Measurements from ENCODE around the gene CDK11A.
"Not testable (repeated sequence)": the region's sequence is repeated elsewhere in the genome, so short reads cannot be mapped to it uniquely, and the experiment has no call there.

The CDK11A gene

DNA sequence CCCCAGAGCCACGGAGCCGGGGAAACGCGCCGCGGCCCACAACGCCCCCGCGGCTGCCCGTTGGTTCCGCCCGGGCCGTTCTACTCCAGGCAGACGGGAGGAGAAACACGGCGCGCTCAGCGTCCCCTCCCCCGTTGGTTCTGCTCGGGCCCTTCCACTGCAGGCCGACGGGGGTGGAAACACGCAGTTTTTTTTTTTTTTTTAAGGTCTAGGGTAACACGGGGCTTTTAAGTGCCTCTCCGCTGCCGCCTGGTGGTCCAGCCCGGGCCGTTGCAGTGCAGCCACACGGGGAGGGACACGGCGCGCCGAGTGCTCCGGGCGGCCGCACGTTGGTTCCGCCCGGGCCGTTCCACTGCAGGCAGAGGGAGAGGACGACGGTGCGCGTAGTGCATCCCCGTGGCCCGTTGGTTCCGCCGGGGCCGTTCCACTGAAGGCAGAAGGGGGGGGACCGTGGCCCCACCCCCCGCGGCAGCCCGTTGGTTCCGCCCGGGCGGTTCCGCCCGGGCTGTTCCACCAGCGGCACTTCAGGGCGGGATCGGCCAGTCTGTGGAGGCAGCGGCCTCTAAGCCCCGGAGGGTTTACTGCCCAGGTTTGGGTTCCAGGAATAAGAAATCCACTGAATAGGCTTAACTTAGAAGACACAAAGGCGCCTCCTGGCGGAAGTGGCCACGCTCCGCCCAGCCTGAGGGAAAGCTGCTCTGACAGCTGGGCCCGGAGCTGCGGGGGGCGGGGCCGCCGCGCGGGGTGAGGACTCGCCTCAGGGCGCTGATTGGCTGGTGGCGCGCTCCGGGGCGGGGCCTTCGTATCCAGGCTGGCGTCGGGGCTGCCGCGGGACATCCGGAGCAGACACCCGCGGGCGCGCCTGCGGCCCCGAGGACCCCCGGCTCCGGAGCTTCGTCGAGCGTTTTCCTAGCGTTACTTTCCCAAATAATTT lies 31.2 kb downstream of the CDK11A start, which contains the start of gene SLC35E2B:
SLC35E2B (minus strand) TSS at position 82 of the 934 bp plus-strand sequence. CDS start 16,096 bp downstream, outside the sequence.
- H3K27me3 Mint-ChIP-seq; H3K4me1 Mint-ChIP-seq (ENCODE audit: low read depth); H3K9me3 Mint-ChIP-seq; intact Hi-C loops (cut with micrococcal nuclease): not testable (repeated sequence)
- H3K27ac Mint-ChIP-seq, result peak within 1 kb of the TSS; percentile 89
- peak within 1 kb of the TSS; percentile 79 for H3K4me3 Mint-ChIP-seq
- H3K36me3 Mint-ChIP-seq (ENCODE audit: low read depth), result peaks cover 19% of the 10 kb centered on the region

DNA sequence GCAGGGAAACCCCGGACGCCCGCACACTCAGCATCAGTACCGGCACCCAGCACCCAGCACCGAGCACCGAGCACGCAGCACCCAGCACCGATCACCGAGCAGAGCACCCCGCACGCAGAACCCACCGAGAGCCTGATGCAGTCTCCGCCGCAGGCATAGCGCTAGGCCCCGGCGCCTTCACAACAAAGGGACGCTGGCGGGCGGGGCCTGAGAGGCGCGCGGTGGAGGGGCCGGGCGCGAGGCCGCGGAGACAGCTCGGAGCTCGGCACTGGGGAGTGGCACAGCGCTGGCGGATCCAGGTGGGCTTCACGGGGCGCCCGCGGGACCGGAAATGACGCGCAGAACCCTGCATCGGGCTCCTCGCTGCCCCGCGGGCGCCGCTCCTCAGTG lies 31.8 kb downstream of the CDK11A start:
- peaks cover 24% of the 10 kb centered on the region for H3K36me3 Mint-ChIP-seq (ENCODE audit: low read depth)
- peaks cover 14% of the 10 kb centered on the region for H3K4me1 Mint-ChIP-seq (ENCODE audit: low read depth)
- H3K4me3 Mint-ChIP-seq, result peak overlapping the region; percentile 79
- peak overlapping the region; percentile 89 for H3K27ac Mint-ChIP-seq
- H3K27me3 Mint-ChIP-seq; intact Hi-C loops (cut with micrococcal nuclease); H3K9me3 Mint-ChIP-seq: not testable (repeated sequence)

DNA sequence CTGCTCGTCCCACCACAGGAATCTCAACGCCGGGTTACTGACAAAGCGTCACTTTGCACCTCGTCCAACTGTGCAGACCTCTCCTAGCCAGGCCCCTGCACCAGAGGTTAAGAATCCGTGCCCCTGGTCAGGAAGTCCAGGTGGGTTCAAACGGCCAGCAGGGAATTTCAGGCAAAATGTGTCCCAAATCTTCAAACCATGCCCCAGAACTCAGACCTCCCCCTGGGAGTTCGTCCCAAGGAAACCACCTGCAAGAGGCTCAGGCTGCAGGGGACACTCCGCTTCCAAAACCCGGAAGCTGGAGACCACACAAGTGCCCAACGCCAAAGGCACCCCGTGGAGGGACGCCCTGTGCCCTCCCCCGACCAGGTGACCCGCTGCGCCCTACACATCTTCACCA lies 32.7 kb downstream of the CDK11A start:
- intact Hi-C loops (cut with micrococcal nuclease); H3K27ac Mint-ChIP-seq; H3K27me3 Mint-ChIP-seq; H3K9me3 Mint-ChIP-seq; H3K4me3 Mint-ChIP-seq: not testable (repeated sequence)
- Mint-ChIP-seq H3K36me3 (ENCODE audit: low read depth) (peaks cover 24% of the 10 kb centered on the region), H3K4me1 (ENCODE audit: low read depth) (peaks cover 23% of the 10 kb centered on the region)

DNA sequence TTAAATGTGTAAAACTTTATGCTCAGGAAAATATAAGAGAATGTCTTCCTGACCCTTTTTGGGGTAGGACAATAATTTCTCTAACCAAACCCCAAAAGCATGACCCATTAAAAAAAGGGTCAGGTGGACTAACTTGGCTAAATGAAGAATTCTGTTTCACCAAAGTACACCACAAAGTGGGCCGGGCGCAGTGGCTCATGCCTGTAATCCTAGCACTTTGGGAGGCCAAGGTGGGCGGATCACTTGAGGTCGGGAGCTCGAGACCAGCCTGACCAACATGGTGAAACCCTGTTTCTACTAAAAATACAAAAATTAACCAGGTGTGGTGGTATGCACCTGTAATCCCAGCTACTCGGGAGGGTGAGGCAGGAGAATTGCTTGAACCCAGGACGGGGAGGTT lies 34.6 kb downstream of the CDK11A start:
- intact Hi-C loops (cut with micrococcal nuclease); H3K27me3 Mint-ChIP-seq; H3K4me3 Mint-ChIP-seq; H3K9me3 Mint-ChIP-seq; H3K27ac Mint-ChIP-seq: not testable (repeated sequence)
- Mint-ChIP-seq H3K4me1 (ENCODE audit: low read depth) (peaks cover 32% of the 10 kb centered on the region), H3K36me3 (ENCODE audit: low read depth) (peaks cover 35% of the 10 kb centered on the region)

GRCh38 chr1:1687846-1688245 lies 36.3 kb downstream of the CDK11A start:
- intact Hi-C loops (cut with micrococcal nuclease), result no loop called here
- no peaks in the 10 kb centered on the region for H3K9me3 Mint-ChIP-seq
- H3K27me3 Mint-ChIP-seq, result no peaks in the 10 kb centered on the region
- peaks cover 52% of the 10 kb centered on the region for H3K36me3 Mint-ChIP-seq (ENCODE audit: low read depth)
- no peak overlapping the region for H3K4me3 Mint-ChIP-seq
- H3K27ac Mint-ChIP-seq, result no peak overlapping the region
- peaks cover 27% of the 10 kb centered on the region for H3K4me1 Mint-ChIP-seq (ENCODE audit: low read depth)

DNA sequence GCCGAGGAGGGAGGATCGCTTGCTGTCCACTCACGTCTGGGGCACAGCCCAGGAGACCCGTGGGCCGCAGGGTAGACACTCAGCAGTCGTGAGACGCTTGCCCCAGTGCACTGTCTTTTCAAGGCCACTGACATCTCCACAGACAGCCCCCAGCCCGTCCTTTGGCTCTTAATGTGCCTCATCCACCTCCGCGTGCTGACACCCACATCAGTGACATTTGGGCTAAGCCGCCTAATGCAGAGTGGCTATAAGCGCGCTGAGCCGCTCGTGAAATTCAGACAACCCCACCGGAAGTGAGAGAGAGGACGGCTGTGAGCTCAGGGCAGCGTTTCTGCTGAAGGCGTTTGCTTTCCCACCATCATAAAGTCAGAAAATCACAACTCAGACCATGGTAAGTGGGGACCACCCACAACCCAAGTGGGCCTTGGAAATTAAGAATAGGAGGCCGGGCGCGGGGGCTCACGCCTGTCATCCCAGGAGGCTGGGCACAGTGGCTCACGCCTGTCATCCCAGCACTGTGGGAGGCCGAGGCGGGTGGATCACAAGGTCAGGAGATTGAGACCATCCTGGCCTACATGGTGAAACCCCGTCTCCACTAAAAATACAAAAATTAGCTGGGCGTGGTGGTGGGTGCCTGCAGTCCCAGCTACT lies 40.0 kb downstream of the CDK11A start:
- Mint-ChIP-seq H3K4me1 (ENCODE audit: low read depth) (peaks cover 30% of the 10 kb centered on the region), H3K36me3 (ENCODE audit: low read depth) (peaks cover 66% of the 10 kb centered on the region), H3K27ac (no peak overlapping the region), H3K9me3 (no peaks in the 10 kb centered on the region), H3K4me3 (no peak overlapping the region), H3K27me3 (no peaks in the 10 kb centered on the region)
- intact Hi-C loops (cut with micrococcal nuclease), result no loop called here

DNA sequence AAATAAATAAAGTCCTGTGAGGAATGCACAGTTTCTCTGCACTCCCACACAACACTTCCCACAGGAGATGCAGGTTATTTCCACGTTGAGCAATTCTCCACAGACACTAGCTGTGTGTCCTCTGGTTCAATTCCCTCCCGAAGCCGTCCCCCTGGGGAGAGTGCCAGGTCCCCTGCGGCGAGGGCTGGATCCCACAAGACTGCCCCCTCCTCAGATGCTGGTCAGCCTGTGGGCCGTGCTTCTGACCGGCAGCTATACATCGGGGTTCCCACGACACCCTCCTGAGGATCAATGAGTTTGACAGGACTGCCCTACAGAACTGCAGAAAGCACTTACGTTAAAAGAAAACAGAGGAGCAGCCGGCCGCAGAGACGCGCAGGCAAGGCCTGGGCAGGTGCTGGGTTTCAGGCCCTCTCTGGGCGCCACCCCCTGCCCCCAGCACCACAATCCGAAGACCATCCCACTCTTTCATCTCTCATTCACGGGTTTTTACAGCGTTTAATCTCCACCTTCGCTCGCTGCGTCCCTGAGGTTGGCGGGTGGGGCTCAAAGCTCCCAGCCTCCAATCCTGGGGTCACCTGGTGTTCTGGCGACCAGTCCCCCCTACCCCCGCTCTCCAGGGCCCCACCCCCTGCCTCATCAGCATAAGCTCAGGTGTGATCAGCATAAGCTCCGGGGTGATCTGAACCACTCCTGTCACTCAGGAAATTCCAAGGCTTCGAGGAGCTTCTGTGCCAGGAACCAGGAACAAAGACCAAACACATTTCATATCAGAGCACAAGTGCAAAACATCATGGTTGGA lies 40.9 kb downstream of the CDK11A start:
- H3K27ac Mint-ChIP-seq, result no peak overlapping the region
- H3K9me3 Mint-ChIP-seq, result no peaks in the 10 kb centered on the region
- intact Hi-C loops (cut with micrococcal nuclease), result no loop called here

DNA sequence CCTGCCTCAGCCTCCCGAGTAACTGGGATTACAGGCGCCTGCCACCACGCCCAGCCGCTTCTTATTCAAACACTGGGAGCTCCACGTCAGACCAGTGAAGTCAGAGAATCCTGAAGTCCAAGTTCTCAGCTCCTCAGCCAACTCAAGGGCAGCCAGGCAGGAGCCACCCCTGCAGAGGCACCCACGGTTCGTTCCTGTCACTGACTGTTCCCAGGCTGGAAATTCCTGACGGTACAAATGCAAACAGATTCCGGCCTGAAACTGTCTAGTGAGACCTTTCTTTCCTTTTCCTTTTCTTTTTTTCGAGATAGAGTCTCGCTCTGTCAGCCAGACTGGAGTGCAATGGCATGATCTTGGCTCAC lies 43.3 kb downstream of the CDK11A start:
- no peaks in the 10 kb centered on the region for H3K9me3 Mint-ChIP-seq
- H3K27me3 Mint-ChIP-seq, result no peaks in the 10 kb centered on the region
- no peak overlapping the region for H3K4me3 Mint-ChIP-seq
- H3K36me3 Mint-ChIP-seq (ENCODE audit: low read depth), result peaks cover 75% of the 10 kb centered on the region
- intact Hi-C loops (cut with micrococcal nuclease), result no loop called here
- H3K27ac Mint-ChIP-seq, result no peak overlapping the region
- peaks cover 25% of the 10 kb centered on the region for H3K4me1 Mint-ChIP-seq (ENCODE audit: low read depth)

More for the DNA sequence above, 40.9 kb downstream of the CDK11A start:
- H3K4me1 Mint-ChIP-seq (ENCODE audit: low read depth), result peaks cover 38% of the 10 kb centered on the region
- H3K27me3 Mint-ChIP-seq, result no peaks in the 10 kb centered on the region
- H3K4me3 Mint-ChIP-seq, result no peak overlapping the region
- H3K36me3 Mint-ChIP-seq (ENCODE audit: low read depth), result peaks cover 69% of the 10 kb centered on the region

DNA sequence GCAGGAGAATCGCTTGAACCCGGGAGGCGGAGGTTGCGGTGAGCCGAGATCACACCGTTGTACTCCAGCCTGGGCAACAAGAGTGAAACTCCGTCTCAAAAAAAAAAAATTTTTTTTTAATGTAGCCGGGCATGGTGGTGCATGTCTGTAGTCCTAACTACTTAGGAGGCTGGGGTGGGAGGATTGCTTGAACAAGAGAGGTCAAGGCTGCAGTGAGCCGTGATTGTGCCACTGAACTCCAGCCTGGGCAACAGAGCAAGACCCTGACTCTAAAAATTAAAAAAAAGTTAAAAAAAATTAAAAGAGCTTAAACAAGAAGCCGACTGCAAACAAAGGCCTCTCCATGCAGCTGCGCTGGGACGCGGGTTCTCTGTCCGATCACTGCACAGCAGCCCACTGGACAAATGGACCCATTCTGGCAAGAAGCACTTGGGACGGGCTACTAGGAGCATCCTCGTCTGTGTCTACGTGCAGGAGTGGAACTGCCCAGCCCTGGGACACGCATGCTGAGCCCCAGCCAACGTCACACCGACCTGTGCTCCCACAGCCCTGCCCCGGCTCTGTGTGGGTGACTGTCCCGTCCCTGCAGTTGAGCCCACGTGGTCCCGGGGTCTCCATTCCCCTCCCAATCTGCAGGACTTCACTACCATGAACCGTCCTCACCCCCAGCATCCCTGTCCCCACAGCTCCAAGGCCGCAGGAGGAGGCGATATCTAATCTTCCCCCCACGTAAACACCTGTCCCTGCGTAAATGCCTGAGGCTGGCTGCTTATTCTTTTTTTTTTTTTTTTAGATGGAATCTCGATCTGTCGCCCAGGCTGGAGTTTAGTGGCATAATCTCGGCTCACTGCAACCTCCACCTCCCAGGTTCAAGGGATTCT lies 43.9 kb downstream of the CDK11A start:
- H3K4me3 Mint-ChIP-seq, result no peak overlapping the region
- H3K36me3 Mint-ChIP-seq (ENCODE audit: low read depth), result peaks cover 71% of the 10 kb centered on the region
- H3K27ac Mint-ChIP-seq, result no peak overlapping the region
- H3K4me1 Mint-ChIP-seq (ENCODE audit: low read depth), result peaks cover 20% of the 10 kb centered on the region
- intact Hi-C loops (cut with micrococcal nuclease), result no loop called here
- H3K9me3 Mint-ChIP-seq, result no peaks in the 10 kb centered on the region
- H3K27me3 Mint-ChIP-seq, result no peaks in the 10 kb centered on the region

DNA sequence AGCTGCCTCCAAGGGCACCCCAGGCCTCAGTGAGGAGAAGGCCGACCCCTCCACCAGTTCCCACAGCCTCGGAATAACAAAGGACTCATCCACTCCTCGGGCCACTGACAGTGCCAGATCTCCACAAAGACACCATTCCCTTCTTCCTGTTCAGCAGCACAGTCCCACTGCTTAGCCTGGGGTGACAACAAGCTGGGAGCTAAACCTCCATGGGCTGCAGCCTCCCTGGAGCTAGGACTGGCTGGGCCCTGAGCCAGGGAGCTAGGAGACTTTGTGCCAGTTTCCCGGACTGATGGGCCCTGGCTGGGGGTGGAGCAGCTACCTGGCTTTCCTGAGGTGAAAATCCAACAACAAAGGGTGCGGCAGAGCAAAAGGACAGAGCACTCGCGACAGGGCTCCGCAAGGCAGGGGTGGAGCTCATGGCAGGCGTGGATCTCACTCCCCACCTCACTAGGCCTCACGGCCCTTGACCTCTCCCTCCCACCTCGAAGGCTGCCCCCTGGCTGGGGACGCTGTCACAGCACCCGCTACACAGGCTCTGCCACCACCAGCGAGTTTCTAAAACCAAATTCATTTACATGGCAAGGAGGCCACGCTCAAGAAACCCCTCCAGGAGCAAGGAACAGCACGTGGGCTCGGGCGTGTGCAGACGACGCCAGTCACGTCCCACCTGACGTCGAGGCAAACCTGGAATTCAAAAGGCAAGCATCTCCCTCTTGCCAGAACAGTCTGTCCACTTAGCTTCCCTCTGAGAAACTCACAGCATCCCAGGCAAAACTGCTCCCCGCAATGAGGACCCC lies 45.4 kb downstream of the CDK11A start:
- Mint-ChIP-seq H3K27me3 (no peaks in the 10 kb centered on the region), H3K27ac (peak overlapping the region; percentile 37), H3K9me3 (no peaks in the 10 kb centered on the region), H3K4me3 (no peak overlapping the region), H3K36me3 (ENCODE audit: low read depth) (peaks cover 66% of the 10 kb centered on the region), H3K4me1 (ENCODE audit: low read depth) (peaks cover 19% of the 10 kb centered on the region)
- intact Hi-C loops (cut with micrococcal nuclease), result no loop called here

GRCh38 chr1:1677718-1678580 lies 46.2 kb downstream of the CDK11A start:
- Mint-ChIP-seq H3K36me3 (ENCODE audit: low read depth) (peaks cover 66% of the 10 kb centered on the region), H3K4me1 (ENCODE audit: low read depth) (peaks cover 19% of the 10 kb centered on the region), H3K27me3 (no peaks in the 10 kb centered on the region), H3K9me3 (no peaks in the 10 kb centered on the region), H3K27ac (no peak overlapping the region), H3K4me3 (no peak overlapping the region)
- intact Hi-C loops (cut with micrococcal nuclease), result no loop called here

DNA sequence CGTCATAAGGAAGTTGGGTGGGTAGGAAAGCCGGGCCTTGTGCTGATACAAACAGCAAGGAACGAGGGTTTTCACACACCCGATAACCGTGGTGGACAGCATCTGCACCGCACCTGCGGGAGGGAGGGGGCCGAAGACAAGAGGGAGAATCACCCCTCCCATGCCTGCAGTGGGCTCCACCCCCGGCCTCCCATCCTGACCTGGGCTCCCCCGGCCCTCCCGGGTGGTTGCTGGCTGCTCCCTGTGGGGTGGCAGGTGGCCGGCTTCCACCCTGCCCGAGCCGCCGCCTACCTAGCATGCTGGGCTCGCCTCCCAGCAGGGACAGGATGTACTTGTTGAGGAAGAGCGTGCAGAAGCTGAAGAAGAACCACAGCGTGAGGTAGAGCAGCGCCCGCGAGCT lies 48.1 kb downstream of the CDK11A start:
- H3K27ac Mint-ChIP-seq; H3K4me3 Mint-ChIP-seq; intact Hi-C loops (cut with micrococcal nuclease); H3K27me3 Mint-ChIP-seq; H3K9me3 Mint-ChIP-seq: not testable (repeated sequence)
- H3K4me1 Mint-ChIP-seq (ENCODE audit: low read depth), result peaks cover 19% of the 10 kb centered on the region
- H3K36me3 Mint-ChIP-seq (ENCODE audit: low read depth), result peaks cover 70% of the 10 kb centered on the region

All from dendritic cell treated with granulocyte-macrophage colony-stimulating factor and Interleukin-4, amounts not matched to agents 40 ng/mL and 50 ng/mL, for 4 days (primary cell).